GM12891 (cell line): Measurements from ENCODE around the gene ITGA8.

ENCODE experiments used
- PAX5 ChIP-seq: IDR thresholded peaks from 2 replicates; pipeline ENCODE4 v1.6.1; 2011; ENCODE audit warnings: low read length, moderate library complexity, mild to moderate bottlenecking; ENCODE audit not compliant: insufficient read depth, severe bottlenecking
- POLR2A ChIP-seq: IDR thresholded peaks from 2 replicates; pipeline ENCODE4 v1.6.1; 2011; ENCODE audit warnings: low read depth, low read length, control low read depth
- POLR2AphosphoS5 ChIP-seq: IDR thresholded peaks from 2 replicates; pipeline ENCODE4 v1.6.1; 2011; ENCODE audit warnings: low read depth, low read length, control low read depth
- POU2F2 ChIP-seq: IDR thresholded peaks from 2 replicates; pipeline ENCODE4 v1.6.1; 2011; ENCODE audit warnings: low read depth, mild to moderate bottlenecking, control low read depth, low read length, moderate library complexity
- SPI1 ChIP-seq: IDR thresholded peaks from 2 replicates; pipeline ENCODE4 v1.6.1; 2011; ENCODE audit warnings: low read depth, low read length, control low read depth
- TAF1 ChIP-seq: IDR thresholded peaks from 2 replicates; pipeline ENCODE4 v1.6.1; 2011; ENCODE audit warnings: low read depth, low read length, control low read depth

GRCh38 chr10:15567952-15568351 lies 151.8 kb downstream of the ITGA8 start:
- TF ChIP-seq TAF1 (no peak), POLR2A (no peak), PAX5 (no peak), POLR2AphosphoS5 (no peak), SPI1 (no peak), POU2F2 (no peak)
